BJ (cell line): ENCODE results near the gene PRRT4. TPM values are rescaled to one million over a fixed set of nuclear protein-coding genes. Genes with fewer than 3 reads are reported as not detected.

Experiments
- CTCF ChIA-PET: fragments of 350-600 bp; formaldehyde crosslinking; extraction: SDS; loops from one replicate; lab custom pipeline; 2021; ENCODE audit warnings: antibody characterized with exemption, inconsistent platforms; lab: Yijun Ruan, JAX
- POLR2A ChIA-PET: fragments of 300-600 bp; sonication (Branson Sonifier 250); formaldehyde crosslinking; extraction: SDS; loops from one replicate; lab custom pipeline; 2021; ENCODE audit warnings: antibody characterized with exemption; lab: Charles Lee
- DNase-seq: peaks from one replicate; pipeline ENCODE4 v3.0.0-alpha.2; 2011; ENCODE audit warnings: low read depth
- H3K27me3 ChIP-seq: 2 replicates; pipeline ENCODE4 v1.6.0; 2011; ENCODE audit warnings: low read length; ENCODE audit not compliant: control insufficient read depth, insufficient read depth
- H3K36me3 ChIP-seq: 2 replicates; pipeline ENCODE4 v1.5.1; 2011; ENCODE audit warnings: low read length; ENCODE audit not compliant: control insufficient read depth, insufficient read depth
- H3K4me3 ChIP-seq: 2 replicates; pipeline ENCODE4 v1.5.1; 2011; ENCODE audit warnings: low read depth, mild to moderate bottlenecking, control low read depth, low read length
- polyA plus RNA-seq: library from polyadenylated mRNA; depleted of rRNA; stranded (reverse); fragments of >200 nt; gene quantifications from 2 replicates; pipeline ENCODE4 v1.2.3, GENCODE V29; 2011
- TF ChIP-seq, protein P1 (sequence below): IDR thresholded peaks from 2 replicates; pipeline ENCODE4 v1.5.1; 2011; ENCODE audit warnings: low read depth, mild to moderate bottlenecking, control low read depth, inconsistent platforms, low read length, moderate library complexity; ENCODE audit not compliant: insufficient read depth

PRRT4 gene
- polyA plus RNA-seq, 1 experiment, result 0.07 TPM

DNA sequence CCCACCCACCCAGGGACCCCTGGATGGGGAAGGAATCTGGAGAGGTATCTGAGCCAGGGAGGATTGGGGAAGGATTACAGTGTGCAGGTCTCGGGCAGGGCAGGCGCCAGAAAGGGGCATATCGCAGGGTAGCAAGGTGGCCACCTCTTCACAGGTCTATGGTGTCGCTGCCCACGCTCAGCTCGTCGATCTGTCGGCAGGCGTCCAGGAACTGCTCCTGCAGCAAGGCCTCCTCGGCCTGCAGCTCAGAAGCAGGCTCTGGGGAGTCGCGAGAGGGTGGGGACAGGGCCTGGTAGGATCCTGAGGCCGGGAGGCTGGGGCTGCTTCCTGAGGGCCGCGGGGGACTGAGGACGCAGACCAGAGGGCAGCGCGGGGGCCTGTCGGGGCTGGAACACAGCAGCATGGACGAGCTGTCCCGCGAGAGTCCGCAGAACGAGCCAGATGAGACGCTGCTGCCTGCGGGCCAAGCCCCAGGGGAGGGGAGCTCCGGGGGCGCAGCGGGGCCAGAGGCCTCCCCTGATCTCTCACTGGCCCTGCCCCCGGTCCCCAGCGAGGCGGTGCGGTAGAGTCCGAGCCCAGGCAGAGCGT, 10.7 kb downstream of the PRRT4 start:
- ChIA-PET POLR2A (no interaction called here), CTCF (interaction anchor here (0.6 to 8.8 kb wide), 4 partner anchors 12 to 978 kb away, joined by 3 to 422 read pairs (median 48); partner anchors contain the start of gene PRRT4)
- no peak overlapping the region for H3K4me3 ChIP-seq
- no peaks in the 10 kb centered on the region for H3K36me3 ChIP-seq
- DNase-seq, result no peak
- TF ChIP-seq, protein P1, sequence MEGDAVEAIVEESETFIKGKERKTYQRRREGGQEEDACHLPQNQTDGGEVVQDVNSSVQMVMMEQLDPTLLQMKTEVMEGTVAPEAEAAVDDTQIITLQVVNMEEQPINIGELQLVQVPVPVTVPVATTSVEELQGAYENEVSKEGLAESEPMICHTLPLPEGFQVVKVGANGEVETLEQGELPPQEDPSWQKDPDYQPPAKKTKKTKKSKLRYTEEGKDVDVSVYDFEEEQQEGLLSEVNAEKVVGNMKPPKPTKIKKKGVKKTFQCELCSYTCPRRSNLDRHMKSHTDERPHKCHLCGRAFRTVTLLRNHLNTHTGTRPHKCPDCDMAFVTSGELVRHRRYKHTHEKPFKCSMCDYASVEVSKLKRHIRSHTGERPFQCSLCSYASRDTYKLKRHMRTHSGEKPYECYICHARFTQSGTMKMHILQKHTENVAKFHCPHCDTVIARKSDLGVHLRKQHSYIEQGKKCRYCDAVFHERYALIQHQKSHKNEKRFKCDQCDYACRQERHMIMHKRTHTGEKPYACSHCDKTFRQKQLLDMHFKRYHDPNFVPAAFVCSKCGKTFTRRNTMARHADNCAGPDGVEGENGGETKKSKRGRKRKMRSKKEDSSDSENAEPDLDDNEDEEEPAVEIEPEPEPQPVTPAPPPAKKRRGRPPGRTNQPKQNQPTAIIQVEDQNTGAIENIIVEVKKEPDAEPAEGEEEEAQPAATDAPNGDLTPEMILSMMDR, result no peak
- peaks cover 41% of the 10 kb centered on the region for H3K27me3 ChIP-seq

DNA sequence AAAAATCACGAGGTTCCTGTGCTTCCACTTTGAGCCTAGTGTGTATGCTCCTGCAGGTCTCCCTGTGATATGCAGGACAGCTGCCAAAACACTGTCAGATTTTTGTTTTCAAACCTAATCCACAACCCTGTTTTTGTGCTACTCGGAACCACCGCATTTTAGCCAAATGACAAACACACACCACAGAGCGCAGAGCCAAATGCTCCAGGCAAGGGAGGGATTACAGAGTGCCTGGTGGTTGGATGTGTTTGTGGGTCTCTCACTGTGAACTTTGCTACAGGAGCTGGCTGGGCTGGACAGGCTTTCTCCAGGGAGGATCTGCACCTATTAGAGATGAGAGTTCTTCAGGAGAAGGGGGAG, 12.0 kb downstream of the PRRT4 start:
- ChIA-PET CTCF (interaction anchor here (2.8 to 8.8 kb wide), 5 partner anchors 8 to 75 kb away, joined by 20 to 422 read pairs (median 35); partner anchors contain the start of gene PRRT4), POLR2A (interaction anchor here (0.5 kb wide), 1 partner anchor 117 kb away, joined by 6 read pairs; no protein-coding TSS in a partner anchor)
- peaks cover 35% of the 10 kb centered on the region for H3K27me3 ChIP-seq
- no peak overlapping the region for H3K4me3 ChIP-seq
- no peak for DNase-seq
- no peaks in the 10 kb centered on the region for H3K36me3 ChIP-seq
- TF ChIP-seq, protein P1, result no peak

DNA sequence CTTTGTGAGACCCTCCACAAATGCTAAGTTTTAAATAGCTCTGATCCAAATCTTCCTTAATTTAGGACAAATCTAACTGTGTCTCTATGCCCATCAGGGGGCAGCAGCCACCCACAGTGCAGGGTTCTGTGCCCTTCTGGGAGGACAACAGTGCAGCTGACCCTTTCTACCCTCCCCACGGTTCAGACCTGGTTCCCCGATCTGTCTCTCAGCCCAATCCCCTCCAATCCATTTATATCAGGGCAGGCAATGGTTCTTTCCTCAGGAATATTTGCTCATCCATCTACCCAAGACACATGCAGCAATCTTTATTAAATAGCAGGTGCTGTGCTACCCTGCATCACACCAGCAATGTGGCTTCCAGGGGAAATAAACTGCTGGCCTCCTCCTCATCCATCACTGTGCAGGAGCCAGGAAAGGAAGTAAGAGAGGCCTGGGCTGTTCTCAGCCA, 13.8 kb downstream of the PRRT4 start:
- TF ChIP-seq, protein P1, result peak; percentile 76
- ChIA-PET CTCF (interaction anchor here (0.6 to 8.8 kb wide), 28 partner anchors 10 to 326 kb away, joined by 3 to 422 read pairs (median 6); partner anchors contain the start of genes IMPDH1, METTL2B and PRRT4), POLR2A (interaction anchor here (0.6 kb wide), 1 partner anchor 37 kb away, joined by 4 read pairs; no protein-coding TSS in a partner anchor)
- H3K36me3 ChIP-seq, result no peaks in the 10 kb centered on the region
- no peak overlapping the region for H3K4me3 ChIP-seq
- H3K27me3 ChIP-seq, result peaks cover 26% of the 10 kb centered on the region
- DNase-seq, result no peak

DNA sequence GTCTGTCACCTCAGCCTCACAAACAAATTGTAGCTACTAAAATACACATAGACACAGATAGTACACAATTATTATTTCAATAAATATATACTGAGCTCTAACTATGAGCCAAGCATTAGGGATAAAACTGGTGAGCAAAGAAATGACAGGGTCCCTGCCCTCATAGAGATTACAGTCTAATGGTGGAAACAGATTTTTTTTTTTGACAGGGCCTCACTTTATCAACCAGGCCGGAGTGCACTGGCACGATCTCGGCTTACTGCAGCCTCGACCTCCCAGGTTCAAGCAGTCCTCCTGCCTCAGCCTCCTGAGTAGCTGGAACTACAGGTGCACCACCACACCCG, 17.1 kb downstream of the PRRT4 start:
- ChIA-PET CTCF (interaction anchor here (0.6 to 8.8 kb wide), 9 partner anchors 10 to 755 kb away, joined by 3 to 422 read pairs (median 5); no protein-coding TSS in a partner anchor), POLR2A (interaction anchor here (0.6 kb wide), 1 partner anchor 80 kb away, joined by 5 read pairs; no protein-coding TSS in a partner anchor)
- H3K27me3 ChIP-seq, result peaks cover 10% of the 10 kb centered on the region
- TF ChIP-seq, protein P1, result no peak
- H3K36me3 ChIP-seq, result peaks cover 2% of the 10 kb centered on the region; the same call in 1 of the 2 replicates
- no peak for DNase-seq
- H3K4me3 ChIP-seq, result no peak overlapping the region
